ENCODE measurements around the gene PELO. TPM values are rescaled to one million over a fixed set of nuclear protein-coding genes. Genes with fewer than 3 reads are reported as not detected.

PELO gene
- total RNA-seq, 2 experiments from 2014 or later = 12.8 to 17.3 TPM

- no peaks in the 10 kb centered on the region for H3K4me1 Mint-ChIP-seq
- no peak for DNase-seq
- ChIA-PET CTCF (interaction anchor here (0.6 kb wide), 1 partner anchor 1420 kb away, joined by 3 read pairs; no protein-coding TSS in a partner anchor), POLR2A (no interaction called here)
- intact Hi-C loops (cut with DNase I, micrococcal nuclease) = no loop called here
- no peaks in the 10 kb centered on the region for H3K36me3 Mint-ChIP-seq (ENCODE audit: low read depth)
- H3K27me3 Mint-ChIP-seq = peaks cover 4% of the 10 kb centered on the region
- no peak overlapping the region for H3K27ac Mint-ChIP-seq
- H3K9me3 Mint-ChIP-seq (ENCODE audit: low read depth) = no peaks in the 10 kb centered on the region
- H3K4me3 Mint-ChIP-seq = no peak overlapping the region
- ATAC-seq = no peak
Measured at GRCh38 chr5:52754051-52754450, 33.7 kb upstream of the PELO start.

GRCh38 chr5:52757527-52757926 lies 30.2 kb upstream of the PELO start:
- DNase-seq (no peak), ATAC-seq (no peak)
- CTCF ChIA-PET = interaction anchor here (1.0 kb wide), 1 partner anchor 17 kb away, joined by 3 read pairs; no protein-coding TSS in a partner anchor
- Mint-ChIP-seq H3K36me3 (ENCODE audit: low read depth) (no peaks in the 10 kb centered on the region), H3K27ac (no peak overlapping the region), H3K4me1 (peaks cover 10% of the 10 kb centered on the region), H3K9me3 (ENCODE audit: low read depth) (peaks cover 6% of the 10 kb centered on the region), H3K4me3 (no peak overlapping the region), H3K27me3 (peaks cover 4% of the 10 kb centered on the region)
- POLR2A ChIA-PET = no interaction called here
- intact Hi-C loops (cut with DNase I, micrococcal nuclease) = no loop called here

GRCh38 chr5:52758014-52758413 lies 29.7 kb upstream of the PELO start:
- no peak overlapping the region for H3K27ac Mint-ChIP-seq
- H3K36me3 Mint-ChIP-seq (ENCODE audit: low read depth) = no peaks in the 10 kb centered on the region
- intact Hi-C loops (cut with DNase I, micrococcal nuclease) = no loop called here
- no peak overlapping the region for H3K4me3 Mint-ChIP-seq
- no peak for DNase-seq
- H3K27me3 Mint-ChIP-seq = peaks cover 4% of the 10 kb centered on the region
- peaks cover 6% of the 10 kb centered on the region for H3K9me3 Mint-ChIP-seq (ENCODE audit: low read depth)
- CTCF ChIA-PET = interaction anchor here (1.0 kb wide), 1 partner anchor 18 kb away, joined by 3 read pairs; no protein-coding TSS in a partner anchor
- POLR2A ChIA-PET = no interaction called here
- peaks cover 10% of the 10 kb centered on the region for H3K4me1 Mint-ChIP-seq
- ATAC-seq = no peak

GRCh38 chr5:52759331-52759730 lies 28.4 kb upstream of the PELO start:
- Mint-ChIP-seq H3K36me3 (ENCODE audit: low read depth) (no peaks in the 10 kb centered on the region), H3K9me3 (ENCODE audit: low read depth) (peaks cover 6% of the 10 kb centered on the region), H3K27me3 (no peaks in the 10 kb centered on the region), H3K27ac (no peak overlapping the region), H3K4me3 (no peak overlapping the region), H3K4me1 (peaks cover 12% of the 10 kb centered on the region)
- intact Hi-C loops (cut with DNase I, micrococcal nuclease) = no loop called here
- DNase-seq (no peak), ATAC-seq (no peak)
- ChIA-PET POLR2A (no interaction called here), CTCF (no interaction called here)

GRCh38 chr5:52760695-52761366 lies 26.9 kb upstream of the PELO start:
- Mint-ChIP-seq H3K27me3 (no peaks in the 10 kb centered on the region), H3K4me3 (no peak overlapping the region), H3K9me3 (ENCODE audit: low read depth) (peaks cover 6% of the 10 kb centered on the region), H3K36me3 (ENCODE audit: low read depth) (no peaks in the 10 kb centered on the region), H3K4me1 (peaks cover 12% of the 10 kb centered on the region), H3K27ac (no peak overlapping the region)
- intact Hi-C loops (cut with DNase I, micrococcal nuclease) = no loop called here
- ATAC-seq (peak; percentile 77), DNase-seq (peak; percentile 68)
- ChIA-PET CTCF (interaction anchor here (0.6 kb wide), 1 partner anchor 717 kb away, joined by 3 read pairs; no protein-coding TSS in a partner anchor), POLR2A (interaction anchor here (0.5 kb wide), 1 partner anchor 28 kb away, joined by 3 read pairs; no protein-coding TSS in a partner anchor)

- Mint-ChIP-seq H3K4me3 (no peak overlapping the region), H3K9me3 (ENCODE audit: low read depth) (no peaks in the 10 kb centered on the region), H3K27me3 (peaks cover 3% of the 10 kb centered on the region), H3K4me1 (peaks cover 13% of the 10 kb centered on the region), H3K36me3 (ENCODE audit: low read depth) (no peaks in the 10 kb centered on the region), H3K27ac (no peak overlapping the region)
- CTCF ChIA-PET = no interaction called here
- no peak for DNase-seq
- POLR2A ChIA-PET = no interaction called here
- ATAC-seq = no peak
- intact Hi-C loops (cut with DNase I, micrococcal nuclease) = no loop called here
Measured at GRCh38 chr5:52767217-52767743, 20.4 kb upstream of the PELO start.

- ChIA-PET POLR2A (no interaction called here), CTCF (no interaction called here)
- no peak overlapping the region for H3K4me3 Mint-ChIP-seq
- peaks cover 19% of the 10 kb centered on the region for H3K4me1 Mint-ChIP-seq
- H3K27me3 Mint-ChIP-seq = peaks cover 5% of the 10 kb centered on the region
- ATAC-seq = no peak
- H3K36me3 Mint-ChIP-seq (ENCODE audit: low read depth) = no peaks in the 10 kb centered on the region
- H3K9me3 Mint-ChIP-seq (ENCODE audit: low read depth) = no peaks in the 10 kb centered on the region
- intact Hi-C loops (cut with DNase I, micrococcal nuclease) = no loop called here
- DNase-seq = no peak
- H3K27ac Mint-ChIP-seq = no peak overlapping the region
Measured at GRCh38 chr5:52767766-52768480, 19.8 kb upstream of the PELO start.

GRCh38 chr5:52769061-52769460 lies 18.7 kb upstream of the PELO start:
- Mint-ChIP-seq H3K27ac (no peak overlapping the region), H3K36me3 (ENCODE audit: low read depth) (no peaks in the 10 kb centered on the region), H3K4me1 (peaks cover 21% of the 10 kb centered on the region), H3K9me3 (ENCODE audit: low read depth) (no peaks in the 10 kb centered on the region), H3K27me3 (peaks cover 7% of the 10 kb centered on the region), H3K4me3 (no peak overlapping the region)
- POLR2A ChIA-PET = no interaction called here
- DNase-seq (no peak), ATAC-seq (no peak)
- CTCF ChIA-PET = interaction anchor here (0.7 kb wide), 1 partner anchor 357 kb away, joined by 3 read pairs; no protein-coding TSS in a partner anchor
- intact Hi-C loops (cut with DNase I, micrococcal nuclease) = no loop called here

GRCh38 chr5:52770287-52770939 lies 17.3 kb upstream of the PELO start:
- ChIA-PET CTCF (no interaction called here), POLR2A (no interaction called here)
- intact Hi-C loops (cut with DNase I, micrococcal nuclease) = loop anchor here in 1 of 2 experiments (5.0 kb wide), 1 partner anchor 43 kb away; no protein-coding TSS in a partner anchor
- no peaks in the 10 kb centered on the region for H3K36me3 Mint-ChIP-seq (ENCODE audit: low read depth)
- ATAC-seq (no peak), DNase-seq (no peak)
- no peaks in the 10 kb centered on the region for H3K9me3 Mint-ChIP-seq (ENCODE audit: low read depth)
- H3K27ac Mint-ChIP-seq = no peak overlapping the region
- H3K4me1 Mint-ChIP-seq = peaks cover 25% of the 10 kb centered on the region
- H3K4me3 Mint-ChIP-seq = no peak overlapping the region
- H3K27me3 Mint-ChIP-seq = peaks cover 11% of the 10 kb centered on the region

- Mint-ChIP-seq H3K36me3 (ENCODE audit: low read depth) (no peaks in the 10 kb centered on the region), H3K4me1 (peaks cover 34% of the 10 kb centered on the region), H3K9me3 (ENCODE audit: low read depth) (no peaks in the 10 kb centered on the region), H3K27me3 (peaks cover 11% of the 10 kb centered on the region), H3K4me3 (no peak overlapping the region), H3K27ac (peak overlapping the region; percentile 25)
- POLR2A ChIA-PET = no interaction called here
- ATAC-seq (peak; percentile 91), DNase-seq (peak; percentile 63)
- CTCF ChIA-PET = interaction anchor here (1.1 kb wide), 1 partner anchor 28 kb away, joined by 4 read pairs; no protein-coding TSS in a partner anchor
- intact Hi-C loops (cut with DNase I, micrococcal nuclease) = loop anchor here (1.0 to 5.0 kb wide), 2 partner anchors 27 to 44 kb away; no protein-coding TSS in a partner anchor
Measured at GRCh38 chr5:52771343-52772039, 16.2 kb upstream of the PELO start.

GRCh38 chr5:52772668-52773067 lies 15.0 kb upstream of the PELO start:
- Mint-ChIP-seq H3K27me3 (peaks cover 11% of the 10 kb centered on the region), H3K4me3 (no peak overlapping the region), H3K27ac (no peak overlapping the region), H3K9me3 (ENCODE audit: low read depth) (no peaks in the 10 kb centered on the region), H3K4me1 (peaks cover 34% of the 10 kb centered on the region), H3K36me3 (ENCODE audit: low read depth) (no peaks in the 10 kb centered on the region)
- ChIA-PET CTCF (interaction anchor here (1.0 kb wide), 1 partner anchor 9 kb away, joined by 3 read pairs; no protein-coding TSS in a partner anchor), POLR2A (no interaction called here)
- intact Hi-C loops (cut with DNase I, micrococcal nuclease) = loop anchor here in 1 of 2 experiments (5.0 kb wide), 1 partner anchor 45 kb away; no protein-coding TSS in a partner anchor
- ATAC-seq (no peak), DNase-seq (no peak)

All from activated CD4-positive, alpha-beta T cell treated with anti-CD3 and anti-CD28 coated beads for 36 hours (primary cell).